Measurements from ENCODE around the gene MACROH2A2.

GRCh38 chr10:70119197-70119596 lies 66.6 kb downstream of the MACROH2A2 start:
- TF ChIP-seq CTCF (IDR thresholded peaks at IDR 0.05; ENCODE audit: low read depth, low read length) = no peak
- no peak for TF ChIP-seq EZH2phosphoT487 (IDR thresholded peaks at IDR 0.05; ENCODE audit: low read depth)

All from OCI-LY3 (cell line).